Naive thymus-derived CD8-positive, alpha-beta T cell (primary cell): ENCODE results near the gene LARGE1. TPM values are rescaled to one million over a fixed set of nuclear protein-coding genes. Genes with fewer than 3 reads are reported as not detected.

Source experiments
- ATAC-seq, 2 donors: fragments of 150-1000 bp; cut with Tn5 transposase in 1 of 2; sonication (Bioruptor Pico), chemical (Tn5 transposase) in 1 of 2; 1 replicate in 1 of 2; 2 replicates in 1 of 2; pipeline ENCODE4 v1.10.0; 2021; ENCODE audit warnings: mild to moderate bottlenecking in 2 of 2, moderate library complexity in 2 of 2
- POLR2A ChIA-PET: fragments of 350-600 bp; sonication (Branson Sonifier 250); formaldehyde crosslinking; loops from one replicate; lab custom pipeline; 2021; ENCODE audit warnings: antibody characterized with exemption; lab: Charles Lee
- DNase-seq, 10 donors: peaks; one replicate each; pipeline versions ENCODE4 v3.0.0 to v3.0.0-alpha.2; 2020 to 2022
- H3K27ac Mint-ChIP-seq, 10 donors: one replicate each; pipeline ENCODE4 v1.8.0; 2020 to 2022; ENCODE audit warnings: mild to moderate bottlenecking in 10 of 10, mixed read lengths in 10 of 10, moderate library complexity in 4 of 10, inconsistent platforms in 1 of 10
- H3K27me3 Mint-ChIP-seq, 5 donors: one replicate each; pipeline ENCODE4 v1.8.0; 2021 to 2022; ENCODE audit warnings: mixed read lengths in 5 of 5
- H3K36me3 Mint-ChIP-seq, 3 donors: one replicate each; pipeline ENCODE4 v1.8.0; 2020 to 2022; ENCODE audit warnings: mixed read lengths in 3 of 3, mild to moderate bottlenecking in 2 of 3, inconsistent platforms in 1 of 3
- H3K4me1 Mint-ChIP-seq, 4 donors: one replicate each; pipeline ENCODE4 v1.8.0; 2021 to 2022; ENCODE audit warnings: mixed read lengths in 4 of 4
- H3K4me3 Mint-ChIP-seq, 10 donors: one replicate each; pipeline ENCODE4 v1.8.0; 2020 to 2022; ENCODE audit warnings: mild to moderate bottlenecking in 10 of 10, mixed read lengths in 10 of 10, moderate library complexity in 6 of 10, inconsistent platforms in 1 of 10
- H3K9me3 Mint-ChIP-seq, 9 donors: one replicate each; pipeline ENCODE4 v1.8.0; 2020 to 2022; ENCODE audit warnings: mixed read lengths in 9 of 9, mild to moderate bottlenecking in 3 of 9, inconsistent platforms in 1 of 9, moderate library complexity in 1 of 9
- polyA plus RNA-seq, 3 donors: library from polyadenylated mRNA; unstranded; fragments of 300-500 nt; fragmentation: Illumina TruSeq; gene quantifications; one replicate each; pipeline ENCODE4 v1.2.3, GENCODE V29; 2021
- total RNA-seq, 8 experiments: library from RNA in 2 of 8; stranded (reverse) in 2 of 8; gene quantifications; one replicate each; pipeline ENCODE4 v1.2.3 and lab custom pipeline; 2021 to 2026

Gene LARGE1
- total and polyA plus RNA-seq, 5 experiments from 2014 or later: 0.07 to 3.0 (median 2.6) TPM; not detected in 2

GRCh38 chr22:33357981-33358399, 562.3 kb downstream of the LARGE1 start:
- H3K4me3 Mint-ChIP-seq: no peak overlapping the region
- no peaks in the 10 kb centered on the region for H3K4me1 Mint-ChIP-seq
- ATAC-seq (no peak), DNase-seq (no peak)
- H3K27ac Mint-ChIP-seq: no peak overlapping the region
- no peaks in the 10 kb centered on the region for H3K36me3 Mint-ChIP-seq
- peaks cover 0 to 9% (median 0%) of the 10 kb centered on the region in 9 donors for H3K9me3 Mint-ChIP-seq
- H3K27me3 Mint-ChIP-seq: peaks cover 0 to 6% (median 0%) of the 10 kb centered on the region in 5 donors
- POLR2A ChIA-PET: no interaction called here

GRCh38 chr22:33354928-33355327, 565.3 kb downstream of the LARGE1 start:
- Mint-ChIP-seq H3K27ac (no peak overlapping the region), H3K36me3 (no peaks in the 10 kb centered on the region), H3K9me3 (peaks cover 0 to 12% (median under 1%) of the 10 kb centered on the region in 9 donors), H3K4me1 (no peaks in the 10 kb centered on the region), H3K27me3 (peaks cover 0 to 13% (median 0%) of the 10 kb centered on the region in 5 donors), H3K4me3 (no peak overlapping the region)
- ATAC-seq: no peak
- POLR2A ChIA-PET: no interaction called here
- no peak for DNase-seq

GRCh38 chr22:33353502-33353901, 566.8 kb downstream of the LARGE1 start:
- Mint-ChIP-seq H3K4me3 (no peak overlapping the region), H3K9me3 (peaks cover 0 to 20% (median 5%) of the 10 kb centered on the region in 9 donors), H3K4me1 (no peaks in the 10 kb centered on the region), H3K27me3 (peaks cover 0 to 13% (median 0%) of the 10 kb centered on the region in 5 donors), H3K27ac (no peak overlapping the region), H3K36me3 (no peaks in the 10 kb centered on the region)
- POLR2A ChIA-PET: no interaction called here
- ATAC-seq (no peak), DNase-seq (no peak)

GRCh38 chr22:33352768-33353167, 567.5 kb downstream of the LARGE1 start:
- DNase-seq: no peak
- no peak overlapping the region for H3K4me3 Mint-ChIP-seq
- H3K27me3 Mint-ChIP-seq: peaks cover 0 to 13% (median 0%) of the 10 kb centered on the region in 5 donors
- POLR2A ChIA-PET: no interaction called here
- H3K4me1 Mint-ChIP-seq: no peaks in the 10 kb centered on the region
- H3K36me3 Mint-ChIP-seq: no peaks in the 10 kb centered on the region
- no peak overlapping the region for H3K27ac Mint-ChIP-seq
- peaks cover 0 to 21% (median 7%) of the 10 kb centered on the region in 9 donors for H3K9me3 Mint-ChIP-seq
- ATAC-seq: no peak

GRCh38 chr22:33350961-33351360, 569.3 kb downstream of the LARGE1 start:
- H3K4me1 Mint-ChIP-seq: no peaks in the 10 kb centered on the region
- no peak overlapping the region for H3K27ac Mint-ChIP-seq
- peaks cover 0 to 21% (median 7%) of the 10 kb centered on the region in 9 donors for H3K9me3 Mint-ChIP-seq
- DNase-seq: no peak
- ATAC-seq: no peak
- POLR2A ChIA-PET: no interaction called here
- H3K36me3 Mint-ChIP-seq: no peaks in the 10 kb centered on the region
- H3K4me3 Mint-ChIP-seq: no peak overlapping the region
- H3K27me3 Mint-ChIP-seq: peaks cover 0 to 13% (median 0%) of the 10 kb centered on the region in 5 donors

- no peak overlapping the region for H3K27ac Mint-ChIP-seq
- H3K27me3 Mint-ChIP-seq: peaks cover 0 to 9% (median 0%) of the 10 kb centered on the region in 5 donors
- DNase-seq (no peak), ATAC-seq (no peak)
- no peak overlapping the region for H3K4me3 Mint-ChIP-seq
- H3K4me1 Mint-ChIP-seq: no peaks in the 10 kb centered on the region
- H3K9me3 Mint-ChIP-seq: peaks cover 0 to 21% (median 7%) of the 10 kb centered on the region in 9 donors
- POLR2A ChIA-PET: no interaction called here
- H3K36me3 Mint-ChIP-seq: no peaks in the 10 kb centered on the region
Measured at GRCh38 chr22:33350491-33350890, 569.8 kb downstream of the LARGE1 start.

GRCh38 chr22:33347002-33347401, 573.3 kb downstream of the LARGE1 start:
- no peak overlapping the region for H3K27ac Mint-ChIP-seq
- POLR2A ChIA-PET: no interaction called here
- ATAC-seq (no peak), DNase-seq (no peak)
- peaks cover 0 to 21% (median 7%) of the 10 kb centered on the region in 9 donors for H3K9me3 Mint-ChIP-seq
- H3K4me1 Mint-ChIP-seq: no peaks in the 10 kb centered on the region
- H3K27me3 Mint-ChIP-seq: peaks cover 0 to 7% (median 0%) of the 10 kb centered on the region in 5 donors
- no peaks in the 10 kb centered on the region for H3K36me3 Mint-ChIP-seq
- H3K4me3 Mint-ChIP-seq: no peak overlapping the region

- H3K36me3 Mint-ChIP-seq: no peaks in the 10 kb centered on the region
- no peak overlapping the region for H3K27ac Mint-ChIP-seq
- H3K9me3 Mint-ChIP-seq: peaks cover 0 to 1% (median 0%) of the 10 kb centered on the region in 9 donors
- ATAC-seq (no peak), DNase-seq (no peak)
- H3K4me3 Mint-ChIP-seq: no peak overlapping the region
- POLR2A ChIA-PET: no interaction called here
- peaks cover 0 to 10% (median 0%) of the 10 kb centered on the region in 5 donors for H3K27me3 Mint-ChIP-seq
- no peaks in the 10 kb centered on the region for H3K4me1 Mint-ChIP-seq
Measured at GRCh38 chr22:33341611-33342010, 578.7 kb downstream of the LARGE1 start.

- ATAC-seq (no peak), DNase-seq (no peak)
- POLR2A ChIA-PET: no interaction called here
- Mint-ChIP-seq H3K27ac (no peak overlapping the region), H3K4me1 (no peaks in the 10 kb centered on the region), H3K27me3 (peaks cover 0 to 11% (median 6%) of the 10 kb centered on the region in 5 donors), H3K4me3 (no peak overlapping the region), H3K9me3 (peaks cover 0 to 1% (median 0%) of the 10 kb centered on the region in 9 donors), H3K36me3 (no peaks in the 10 kb centered on the region)
Measured at GRCh38 chr22:33337524-33337923, 582.8 kb downstream of the LARGE1 start.

- no peaks in the 10 kb centered on the region for H3K36me3 Mint-ChIP-seq
- peaks cover 0 to 11% (median 0%) of the 10 kb centered on the region in 9 donors for H3K9me3 Mint-ChIP-seq
- DNase-seq (no peak), ATAC-seq (no peak)
- H3K4me1 Mint-ChIP-seq: no peaks in the 10 kb centered on the region
- peaks cover 0 to 18% (median 9%) of the 10 kb centered on the region in 5 donors for H3K27me3 Mint-ChIP-seq
- H3K27ac Mint-ChIP-seq: no peak overlapping the region
- H3K4me3 Mint-ChIP-seq: no peak overlapping the region
- POLR2A ChIA-PET: no interaction called here
Measured at GRCh38 chr22:33335611-33336279, 584.5 kb downstream of the LARGE1 start.

- POLR2A ChIA-PET: no interaction called here
- DNase-seq: no peak
- Mint-ChIP-seq H3K27me3 (peaks cover 0 to 18% (median 6%) of the 10 kb centered on the region in 5 donors), H3K27ac (no peak overlapping the region), H3K9me3 (peaks cover 0 to 11% (median 0%) of the 10 kb centered on the region in 9 donors), H3K4me1 (no peaks in the 10 kb centered on the region), H3K4me3 (no peak overlapping the region), H3K36me3 (no peaks in the 10 kb centered on the region)
- no peak for ATAC-seq
Measured at GRCh38 chr22:33332538-33332937, 587.7 kb downstream of the LARGE1 start.

- H3K27me3 Mint-ChIP-seq: peaks cover 0 to 18% (median 6%) of the 10 kb centered on the region in 5 donors
- H3K4me1 Mint-ChIP-seq: peaks cover 0 to 6% (median 0%) of the 10 kb centered on the region in 4 donors
- DNase-seq (no peak), ATAC-seq (no peak)
- POLR2A ChIA-PET: no interaction called here
- no peak overlapping the region for H3K27ac Mint-ChIP-seq
- H3K4me3 Mint-ChIP-seq: no peak overlapping the region
- H3K9me3 Mint-ChIP-seq: peaks cover 0 to 11% (median 0%) of the 10 kb centered on the region in 9 donors
- H3K36me3 Mint-ChIP-seq: no peaks in the 10 kb centered on the region
Measured at GRCh38 chr22:33331017-33331416, 589.3 kb downstream of the LARGE1 start.

- no peak for ATAC-seq
- POLR2A ChIA-PET: no interaction called here
- no peaks in the 10 kb centered on the region for H3K36me3 Mint-ChIP-seq
- H3K4me3 Mint-ChIP-seq: no peak overlapping the region
- peaks cover 0 to 11% (median 0%) of the 10 kb centered on the region in 4 donors for H3K4me1 Mint-ChIP-seq
- H3K27me3 Mint-ChIP-seq: peaks cover 0 to 18% (median 6%) of the 10 kb centered on the region in 5 donors
- H3K9me3 Mint-ChIP-seq: peaks cover 0 to 11% (median 0%) of the 10 kb centered on the region in 9 donors
- no peak overlapping the region for H3K27ac Mint-ChIP-seq
- no peak for DNase-seq
Measured at GRCh38 chr22:33330534-33330933, 589.7 kb downstream of the LARGE1 start.
